KBM-7 (cell line): Measurements from ENCODE around the gene FAM24B.
"Not testable (repeated sequence)": the region's sequence is repeated elsewhere in the genome, so short reads cannot be mapped to it uniquely, and the experiment has no call there.

Experiments
- DNase-seq: peaks from one replicate; pipeline ENCODE4 v3.0.0-alpha.2; 2015
- in situ Hi-C: fragments of 300-500 bp; cut with MboI; formaldehyde crosslinking; loops from 2 replicates; pipeline ENCODE4 v1.14.3; 2020; ENCODE audit warnings: low sequenced_read_pairs, low pct_unique_long_range_greater_than_20kb, mixed read lengths

The FAM24B gene

DNA sequence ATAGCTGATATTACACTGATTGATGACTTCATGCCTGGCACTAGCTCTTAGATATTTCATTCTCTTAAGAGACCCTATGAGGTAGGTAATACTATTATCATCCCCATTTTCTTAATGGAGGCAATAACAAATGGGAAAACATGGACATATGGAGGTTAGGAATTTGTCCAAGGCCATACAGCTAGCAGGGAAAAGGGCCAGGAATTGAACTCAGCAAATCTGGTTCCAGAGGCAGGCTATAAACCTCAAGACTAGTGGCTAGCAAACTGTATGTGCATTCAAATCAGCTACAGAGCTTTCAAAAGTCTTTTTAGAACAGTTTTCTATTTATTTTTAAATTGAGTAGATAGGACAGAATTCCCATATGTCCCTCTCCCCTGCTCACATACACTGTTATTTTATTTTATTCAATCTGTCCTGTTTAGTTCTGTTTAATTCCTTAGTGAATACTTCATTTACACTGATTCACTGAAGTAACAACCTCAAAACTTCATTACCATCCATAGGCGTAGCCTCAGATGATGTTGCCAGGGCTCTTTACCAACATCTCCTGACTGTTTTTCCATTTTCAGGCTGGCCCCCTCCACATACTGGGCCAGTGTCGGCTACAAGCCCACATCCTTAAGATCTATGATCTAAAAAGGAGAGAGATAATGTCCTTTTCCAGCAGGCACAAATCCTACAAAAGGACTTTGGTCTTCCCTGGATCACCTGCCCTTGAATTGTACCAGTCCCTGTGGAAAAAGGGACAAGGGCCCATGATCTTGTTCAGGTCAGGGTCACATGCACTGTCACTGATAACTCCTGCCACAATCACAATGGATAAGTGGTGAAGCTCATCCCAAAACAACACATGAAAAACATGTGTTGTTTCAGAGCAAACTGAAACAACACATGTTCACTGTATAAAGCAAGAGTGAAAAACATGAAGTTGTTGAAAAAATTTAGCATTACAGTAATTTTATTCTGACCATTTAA is 15.9 kb downstream of the FAM24B start:
- DNase-seq: no peak
- in situ Hi-C loops: no loop called here

- in situ Hi-C loops: no loop called here
- DNase-seq: no peak
These were observed 17.6 kb downstream of the FAM24B start for GRCh38 chr10:122861711-122862161.

DNA sequence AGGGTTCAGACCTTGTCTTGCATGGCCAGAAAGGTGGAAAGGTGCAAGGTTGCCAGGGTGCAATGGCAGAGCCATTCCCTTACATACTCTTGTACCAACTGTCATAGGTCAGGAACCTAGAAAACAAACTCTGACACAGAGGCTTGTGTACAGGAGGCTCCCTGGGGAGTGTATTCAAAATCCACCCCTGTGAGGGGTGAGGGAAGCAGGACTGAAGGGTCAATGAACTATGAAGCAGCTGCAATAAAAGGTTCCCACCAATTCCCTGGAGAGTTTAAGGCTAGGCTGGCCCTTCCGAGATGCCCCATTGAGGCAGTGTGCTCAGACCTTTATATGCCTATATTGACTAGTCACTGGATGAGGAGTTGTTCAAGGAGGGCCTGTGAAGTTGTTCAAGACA is 19.9 kb downstream of the FAM24B start:
- in situ Hi-C loops: no loop called here
- no peak for DNase-seq

GRCh38 chr10:122858042-122858441 is 21.3 kb downstream of the FAM24B start:
- in situ Hi-C loops, DNase-seq: not testable (repeated sequence)

GRCh38 chr10:122856902-122857301 is 22.5 kb downstream of the FAM24B start:
- in situ Hi-C loops: no loop called here
- DNase-seq: no peak

DNA sequence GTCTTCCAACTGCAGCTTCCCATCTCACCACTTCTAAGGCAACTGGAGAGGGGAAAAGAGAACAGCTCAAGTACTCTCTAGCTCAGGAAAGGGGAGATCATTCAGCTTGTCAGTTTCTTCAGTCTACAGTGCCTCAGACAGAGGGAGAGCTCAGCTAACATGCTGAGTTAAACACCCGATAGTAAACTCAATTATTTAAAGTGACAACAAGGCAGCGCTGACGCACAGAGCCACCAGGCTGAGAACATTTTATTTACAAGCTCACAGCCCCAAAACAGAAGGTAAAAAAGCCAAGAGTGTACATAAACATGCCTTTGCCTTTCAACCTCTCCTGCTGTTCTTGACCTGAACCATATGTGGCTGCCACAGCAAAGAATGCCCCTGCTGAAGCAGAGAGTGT is 23.6 kb downstream of the FAM24B start:
- in situ Hi-C loops: no loop called here
- no peak for DNase-seq

- in situ Hi-C loops: no loop called here
- DNase-seq: no peak
These were observed 24.7 kb downstream of the FAM24B start for GRCh38 chr10:122854648-122855047.

DNA sequence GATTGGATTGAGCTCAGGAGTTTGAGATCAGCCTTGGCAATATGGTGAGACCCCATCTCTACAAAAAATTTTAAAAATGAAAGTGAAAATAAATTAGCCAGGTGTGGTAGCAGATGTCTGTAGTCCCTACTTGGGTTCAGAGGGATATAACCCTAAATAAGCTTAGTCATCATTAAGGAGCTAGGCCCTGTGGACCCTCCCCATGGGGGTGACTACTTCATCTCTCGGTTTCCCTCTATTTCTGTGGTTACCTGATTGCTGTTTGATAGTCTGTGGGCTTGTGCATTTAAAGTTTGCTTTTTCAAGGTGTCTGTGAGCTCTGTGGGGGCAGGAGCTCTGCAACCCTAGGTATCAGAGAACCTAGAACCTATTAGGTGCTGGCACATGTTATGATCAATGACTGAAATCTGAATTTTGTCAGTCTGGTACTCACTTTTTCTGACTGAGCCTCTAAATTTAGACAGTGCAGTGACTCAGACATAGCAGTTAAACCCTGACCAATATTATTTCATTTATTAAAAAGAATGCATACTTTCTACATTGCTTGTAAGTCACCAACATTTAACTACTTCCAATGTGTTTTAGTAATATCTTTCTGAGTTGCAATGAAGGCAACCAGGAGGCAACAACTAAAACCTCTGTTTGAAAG is 25.6 kb downstream of the FAM24B start:
- in situ Hi-C loops: no loop called here
- no peak for DNase-seq

DNA sequence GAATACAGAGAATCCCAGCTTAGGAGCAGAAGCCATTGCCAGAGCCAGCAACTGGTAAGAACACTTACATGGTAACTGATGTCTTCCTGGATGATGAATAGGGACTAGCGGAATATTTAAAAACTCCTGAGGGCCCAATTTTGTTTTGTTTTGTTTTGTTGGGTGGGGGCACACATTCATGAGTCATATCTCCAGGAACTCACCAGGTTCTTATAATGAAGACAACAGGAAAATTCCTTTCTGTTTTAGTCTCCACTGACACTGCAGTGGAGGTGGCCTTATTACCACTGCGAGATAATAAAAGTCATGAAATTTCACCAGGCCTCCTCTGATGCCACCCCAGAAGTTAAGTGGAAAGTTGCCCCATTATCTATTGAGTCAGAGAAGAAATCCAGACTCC is 27.1 kb downstream of the FAM24B start:
- DNase-seq: no peak
- in situ Hi-C loops: no loop called here

GRCh38 chr10:122850705-122851640 is 28.4 kb downstream of the FAM24B start:
- in situ Hi-C loops: no loop called here
- DNase-seq: no peak

DNA sequence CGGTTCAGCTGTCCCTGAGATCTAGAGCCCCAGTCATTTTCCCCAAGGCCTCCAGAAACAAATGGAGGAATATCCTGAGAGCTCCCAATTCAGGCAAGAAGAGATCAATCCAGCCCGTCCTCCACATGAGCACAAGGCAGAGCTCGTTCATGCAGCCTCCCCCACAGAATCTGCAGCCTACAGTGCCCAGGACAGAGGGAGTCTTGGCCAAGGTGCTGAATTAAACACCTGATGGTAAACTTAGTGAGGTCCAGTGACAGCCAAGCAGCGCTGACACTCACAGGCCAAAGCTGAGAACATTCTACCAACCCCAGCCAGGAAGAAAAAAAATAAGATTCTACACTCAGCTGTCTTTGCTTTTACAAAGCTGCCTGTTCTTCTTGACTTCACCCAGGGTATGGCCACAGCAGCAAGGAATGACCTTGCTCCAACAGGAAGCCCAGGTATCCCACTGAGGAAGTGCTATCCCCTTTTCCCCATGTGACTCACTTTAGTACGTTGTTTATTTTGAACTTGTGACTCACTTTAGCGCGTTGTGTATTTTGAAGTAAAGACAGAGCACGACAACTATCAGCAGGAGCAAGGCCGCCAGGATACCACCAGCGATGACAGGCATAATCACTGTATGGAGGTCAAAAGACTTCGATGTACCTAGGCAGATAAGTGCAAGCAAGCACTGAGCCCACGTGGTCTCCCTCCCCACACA is 29.3 kb downstream of the FAM24B start:
- DNase-seq: no peak
- in situ Hi-C loops: no loop called here

DNA sequence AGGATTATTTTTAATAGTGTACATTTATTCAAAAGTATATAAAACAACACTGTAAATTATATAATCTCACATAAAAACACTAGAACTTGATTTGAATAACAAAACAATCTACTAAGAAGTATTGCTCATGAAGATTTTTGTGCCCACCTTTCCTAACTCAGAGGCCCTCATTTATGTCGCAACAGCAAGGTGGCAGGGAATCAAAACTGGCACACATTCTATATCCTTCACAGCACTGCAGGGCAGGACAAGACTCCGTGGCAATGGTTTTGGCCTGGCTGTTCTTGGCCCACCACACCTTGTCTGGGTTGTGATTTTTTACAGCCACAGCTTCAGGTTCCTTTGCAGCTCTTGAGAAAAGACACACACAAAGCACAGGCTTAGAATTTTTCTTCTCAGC is 30.3 kb downstream of the FAM24B start:
- DNase-seq: no peak
- in situ Hi-C loops: no loop called here

DNA sequence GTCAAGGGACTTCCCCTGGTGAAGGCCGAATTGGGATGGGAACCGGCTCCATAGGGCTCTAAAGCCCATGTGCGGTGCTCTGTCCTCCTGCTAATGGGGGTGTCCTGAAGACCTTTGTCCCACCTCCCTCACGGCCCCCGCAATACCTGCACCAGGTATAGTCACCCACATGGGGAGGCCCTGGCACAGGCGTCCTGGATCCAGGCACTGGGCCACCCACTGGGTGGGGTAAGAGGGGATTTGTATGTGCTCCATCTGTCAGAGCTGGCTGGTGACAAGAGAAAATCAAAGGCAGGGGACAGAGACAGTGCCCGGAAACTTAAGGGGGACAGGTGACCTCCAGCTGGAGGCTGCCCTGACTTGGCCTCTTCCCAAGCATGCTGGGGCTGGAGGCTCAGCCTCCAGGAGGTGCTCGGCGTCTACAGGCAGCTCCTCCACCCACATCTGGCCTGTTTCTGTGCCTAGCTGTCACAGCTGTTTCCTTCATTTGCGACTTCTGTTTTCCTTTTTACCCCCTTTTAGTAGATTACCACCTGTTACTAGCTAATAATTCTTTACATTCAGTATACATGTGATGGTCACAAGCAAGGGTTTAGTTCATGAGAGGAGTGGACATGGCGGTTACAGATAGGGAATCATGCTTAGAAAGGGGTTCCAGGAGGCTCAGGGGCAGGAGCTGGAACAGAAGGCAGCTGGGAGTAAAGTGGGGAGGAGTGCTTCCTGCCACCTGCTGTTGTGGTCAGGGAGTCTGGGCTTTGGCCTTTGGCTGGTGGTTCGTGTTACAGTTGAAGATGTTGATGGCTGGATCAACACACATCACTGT is 31.4 kb downstream of the FAM24B start:
- in situ Hi-C loops: no loop called here
- DNase-seq: peak; percentile 72

- DNase-seq: no peak
- in situ Hi-C loops: no loop called here
These were observed 33.5 kb downstream of the FAM24B start, which contains the start of gene CUZD1 for GRCh38 chr10:122845783-122846332. CUZD1 (minus strand) TSS chr10:122845857; CDS start chr10:122845843, 14 bp downstream.

DNA sequence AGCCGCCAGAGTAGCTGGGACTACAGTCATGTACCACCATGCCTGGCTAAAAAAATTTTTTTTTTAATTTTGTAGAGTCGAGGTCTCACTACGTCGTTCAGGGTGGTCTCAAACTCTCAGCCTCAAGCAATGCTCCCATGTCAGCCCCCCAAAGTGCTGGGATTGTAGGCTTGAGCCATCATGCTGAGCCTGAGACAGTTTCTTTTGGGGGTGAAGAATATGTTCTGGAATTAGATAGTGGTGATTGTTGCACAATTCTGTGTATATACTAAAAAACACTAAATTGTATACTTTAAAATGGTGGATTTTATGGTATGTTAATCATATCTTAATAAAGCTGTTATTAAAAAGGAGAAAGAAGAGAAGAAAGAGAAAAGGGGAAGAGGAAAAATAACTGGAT is 35.2 kb downstream of the FAM24B start:
- in situ Hi-C loops: no loop called here
- DNase-seq: no peak

- no peak for DNase-seq
- in situ Hi-C loops: no loop called here
These were observed 37.8 kb downstream of the FAM24B start for GRCh38 chr10:122841569-122841968.

- in situ Hi-C loops: no loop called here
- DNase-seq: no peak
These were observed 39.9 kb downstream of the FAM24B start for GRCh38 chr10:122839505-122839904.

GRCh38 chr10:122838880-122839279 is 40.5 kb downstream of the FAM24B start:
- in situ Hi-C loops: no loop called here
- no peak for DNase-seq
